Measurements from ENCODE around the gene U2AF2.
A peak's percentile ranks its signal among the peaks of the same experiment; 100 is the strongest.

The U2AF2 gene

GRCh38 chr19:55615543-55616394 is 39.1 kb upstream of the U2AF2 start:
- Mint-ChIP-seq H3K27ac (no peak overlapping the region), H3K4me3 (no peak overlapping the region), H3K9me3 (no peaks in the 10 kb centered on the region), H3K36me3 (ENCODE audit: low read depth) (peaks cover 24% of the 10 kb centered on the region), H3K4me1 (ENCODE audit: low read depth) (peaks cover 5% of the 10 kb centered on the region), H3K27me3 (ENCODE audit: low read depth) (no peaks in the 10 kb centered on the region)
- no peak for DNase-seq (ENCODE audit: low spot score)

GRCh38 chr19:55616395-55616875 is 38.4 kb upstream of the U2AF2 start:
- Mint-ChIP-seq H3K4me3 (no peak overlapping the region), H3K27me3 (ENCODE audit: low read depth) (no peaks in the 10 kb centered on the region), H3K4me1 (ENCODE audit: low read depth) (peaks cover 5% of the 10 kb centered on the region), H3K27ac (no peak overlapping the region), H3K36me3 (ENCODE audit: low read depth) (peaks cover 23% of the 10 kb centered on the region), H3K9me3 (no peaks in the 10 kb centered on the region)
- DNase-seq (ENCODE audit: low spot score): no peak

GRCh38 chr19:55617426-55617825 is 37.4 kb upstream of the U2AF2 start:
- no peak overlapping the region for H3K27ac Mint-ChIP-seq
- DNase-seq (ENCODE audit: low spot score): no peak
- H3K4me3 Mint-ChIP-seq: no peak overlapping the region
- H3K36me3 Mint-ChIP-seq (ENCODE audit: low read depth): peaks cover 23% of the 10 kb centered on the region
- H3K27me3 Mint-ChIP-seq (ENCODE audit: low read depth): no peaks in the 10 kb centered on the region
- H3K4me1 Mint-ChIP-seq (ENCODE audit: low read depth): peaks cover 5% of the 10 kb centered on the region
- no peaks in the 10 kb centered on the region for H3K9me3 Mint-ChIP-seq

- no peaks in the 10 kb centered on the region for H3K9me3 Mint-ChIP-seq
- H3K27ac Mint-ChIP-seq: no peak overlapping the region
- peaks cover 16% of the 10 kb centered on the region for H3K36me3 Mint-ChIP-seq (ENCODE audit: low read depth)
- H3K4me1 Mint-ChIP-seq (ENCODE audit: low read depth): peaks cover 7% of the 10 kb centered on the region
- no peaks in the 10 kb centered on the region for H3K27me3 Mint-ChIP-seq (ENCODE audit: low read depth)
- DNase-seq (ENCODE audit: low spot score): no peak
- no peak overlapping the region for H3K4me3 Mint-ChIP-seq
Measured at GRCh38 chr19:55618426-55618825, 36.4 kb upstream of the U2AF2 start.

- no peaks in the 10 kb centered on the region for H3K27me3 Mint-ChIP-seq (ENCODE audit: low read depth)
Measured at GRCh38 chr19:55619286-55619685, 35.5 kb upstream of the U2AF2 start.

GRCh38 chr19:55620410-55621204 is 34.2 kb upstream of the U2AF2 start:
- H3K4me3 Mint-ChIP-seq: no peak overlapping the region
- peaks cover 19% of the 10 kb centered on the region for H3K4me1 Mint-ChIP-seq (ENCODE audit: low read depth)
- peaks cover 16% of the 10 kb centered on the region for H3K36me3 Mint-ChIP-seq (ENCODE audit: low read depth)
- no peak for DNase-seq (ENCODE audit: low spot score)
- no peaks in the 10 kb centered on the region for H3K27me3 Mint-ChIP-seq (ENCODE audit: low read depth)
- peak overlapping the region; percentile 36 for H3K27ac Mint-ChIP-seq
- peaks cover 3% of the 10 kb centered on the region for H3K9me3 Mint-ChIP-seq

More at GRCh38 chr19:55619286-55619685, 35.5 kb upstream of the U2AF2 start:
- Mint-ChIP-seq H3K27ac (no peak overlapping the region), H3K9me3 (peaks cover 3% of the 10 kb centered on the region), H3K4me1 (ENCODE audit: low read depth) (peaks cover 13% of the 10 kb centered on the region), H3K4me3 (no peak overlapping the region), H3K36me3 (ENCODE audit: low read depth) (peaks cover 16% of the 10 kb centered on the region)
- DNase-seq (ENCODE audit: low spot score): no peak

- DNase-seq (ENCODE audit: low spot score): no peak
- peaks cover 3% of the 10 kb centered on the region for H3K9me3 Mint-ChIP-seq
- H3K4me3 Mint-ChIP-seq: no peak overlapping the region
- H3K27ac Mint-ChIP-seq: no peak overlapping the region
- H3K36me3 Mint-ChIP-seq (ENCODE audit: low read depth): peaks cover 16% of the 10 kb centered on the region
- H3K27me3 Mint-ChIP-seq (ENCODE audit: low read depth): no peaks in the 10 kb centered on the region
- H3K4me1 Mint-ChIP-seq (ENCODE audit: low read depth): peaks cover 23% of the 10 kb centered on the region
Measured at GRCh38 chr19:55621205-55621672, 33.6 kb upstream of the U2AF2 start.

- no peak overlapping the region for H3K27ac Mint-ChIP-seq
- H3K36me3 Mint-ChIP-seq (ENCODE audit: low read depth): peaks cover 15% of the 10 kb centered on the region
- no peak for DNase-seq (ENCODE audit: low spot score)
- peaks cover under 1% of the 10 kb centered on the region for H3K27me3 Mint-ChIP-seq (ENCODE audit: low read depth)
- peaks cover 3% of the 10 kb centered on the region for H3K9me3 Mint-ChIP-seq
- no peak overlapping the region for H3K4me3 Mint-ChIP-seq
- H3K4me1 Mint-ChIP-seq (ENCODE audit: low read depth): peaks cover 27% of the 10 kb centered on the region
Measured at GRCh38 chr19:55621673-55622231, 33.1 kb upstream of the U2AF2 start.

GRCh38 chr19:55622242-55622969 is 32.4 kb upstream of the U2AF2 start:
- peaks cover 10% of the 10 kb centered on the region for H3K36me3 Mint-ChIP-seq (ENCODE audit: low read depth)
- peaks cover 3% of the 10 kb centered on the region for H3K9me3 Mint-ChIP-seq
- H3K27ac Mint-ChIP-seq: no peak overlapping the region
- H3K27me3 Mint-ChIP-seq (ENCODE audit: low read depth): peaks cover 4% of the 10 kb centered on the region
- DNase-seq (ENCODE audit: low spot score): no peak
- no peak overlapping the region for H3K4me3 Mint-ChIP-seq
- peaks cover 33% of the 10 kb centered on the region for H3K4me1 Mint-ChIP-seq (ENCODE audit: low read depth)

- Mint-ChIP-seq H3K4me1 (ENCODE audit: low read depth) (peaks cover 33% of the 10 kb centered on the region), H3K27ac (no peak overlapping the region), H3K36me3 (ENCODE audit: low read depth) (peaks cover 9% of the 10 kb centered on the region), H3K9me3 (peaks cover 3% of the 10 kb centered on the region), H3K27me3 (ENCODE audit: low read depth) (peaks cover 7% of the 10 kb centered on the region), H3K4me3 (no peak overlapping the region)
- DNase-seq (ENCODE audit: low spot score): no peak
Measured at GRCh38 chr19:55623130-55623529, 31.7 kb upstream of the U2AF2 start.

- no peak for DNase-seq (ENCODE audit: low spot score)
- H3K4me3 Mint-ChIP-seq: peak overlapping the region; percentile 93
- peaks cover 3% of the 10 kb centered on the region for H3K9me3 Mint-ChIP-seq
- peaks cover 33% of the 10 kb centered on the region for H3K4me1 Mint-ChIP-seq (ENCODE audit: low read depth)
- H3K36me3 Mint-ChIP-seq (ENCODE audit: low read depth): peaks cover 9% of the 10 kb centered on the region
- H3K27ac Mint-ChIP-seq: no peak overlapping the region
- peaks cover 7% of the 10 kb centered on the region for H3K27me3 Mint-ChIP-seq (ENCODE audit: low read depth)
Measured at GRCh38 chr19:55623561-55623960, 31.3 kb upstream of the U2AF2 start.

GRCh38 chr19:55624109-55625003 is 30.5 kb upstream of the U2AF2 start, which contains the start of gene ZNF784:
TSS of gene ZNF784 (minus strand) at chr19:55624566. CDS start at chr19:55624561, 5 bp downstream.
- peaks cover 9% of the 10 kb centered on the region for H3K36me3 Mint-ChIP-seq (ENCODE audit: low read depth)
- H3K27me3 Mint-ChIP-seq (ENCODE audit: low read depth): peaks cover 9% of the 10 kb centered on the region
- H3K27ac Mint-ChIP-seq: peak within 1 kb of the TSS; percentile 99
- H3K4me3 Mint-ChIP-seq: peak within 1 kb of the TSS; percentile 93
- peak; percentile 91 for DNase-seq (ENCODE audit: low spot score)
- peaks cover 33% of the 10 kb centered on the region for H3K4me1 Mint-ChIP-seq (ENCODE audit: low read depth)
- peaks cover 3% of the 10 kb centered on the region for H3K9me3 Mint-ChIP-seq

Data from T-helper 2 cell treated with Interferon-gamma antibody and Interleukin-4, amounts not matched to agents 5 μg/mL and 100 μg/mL, for 36 hours (primary cell).